Measurements from ENCODE around the gene NDST4. TPM values are rescaled to one million over a fixed set of nuclear protein-coding genes. Genes with fewer than 3 reads are reported as not detected.

NDST4 gene
- total RNA-seq, 1 experiment from 2014 or later = not detected

- Mint-ChIP-seq H3K4me3 (no peak overlapping the region), H3K4me1 (peaks cover 33 to 36% of the 10 kb centered on the region in 2 experiments), H3K27ac (peak overlapping the region in 2 of 3 experiments; percentile 20 to 66; a peak in 1 of 7 replicates), H3K9me3 (peaks cover 0 to 2% of the 10 kb centered on the region in 2 experiments; a peak in 1 of 5 replicates), H3K27me3 (ENCODE audit: low read depth) (no peaks in the 10 kb centered on the region), H3K36me3 (ENCODE audit: insufficient read depth in 1 of 3, low read depth in 3 of 3) (no peaks in the 10 kb centered on the region; a peak in 1 of 7 replicates)
- Histone ChIP-seq H2BK15ac (ENCODE audit: low read depth, low read length) (no peak overlapping the region), H3K4me1 (ENCODE audit: insufficient read depth, low read length) (peaks cover 5% of the 10 kb centered on the region; the same call in 1 of the 2 replicates), H3K23ac (ENCODE audit: insufficient read length, low read depth, low read length) (no peak overlapping the region), H3K4me2 (ENCODE audit: insufficient read depth, insufficient read length, low read length) (no peak overlapping the region), H4K8ac (replicated peaks; ENCODE audit: insufficient read length, low read depth, low read length) (no peak overlapping the region), H3K23me2 (ENCODE audit: insufficient read length, low read depth, low read length, poor library complexity, severe bottlenecking) (no peaks in the 10 kb centered on the region), H3K27ac (ENCODE audit: insufficient read length, low read depth, low read length) (no peak overlapping the region), H4K20me1 (ENCODE audit: control insufficient read depth, insufficient read depth, insufficient read length) (no peaks in the 10 kb centered on the region), H3K9ac (ENCODE audit: extremely low read depth, insufficient read length, low read length) (no peak overlapping the region), H3T11ph (ENCODE audit: low read length) (no peak overlapping the region), H2BK20ac (ENCODE audit: low read depth, low read length, poor library complexity, severe bottlenecking) (no peak overlapping the region), H3K56ac (ENCODE audit: insufficient read length, low read depth, low read length) (no peak overlapping the region), H3K14ac (ENCODE audit: insufficient read depth, low read length) (no peak overlapping the region), H3K9me3 (ENCODE audit: control insufficient read depth, low read depth, low read length) (no peaks in the 10 kb centered on the region), H2BK12ac (ENCODE audit: insufficient read length, low read depth, low read length) (no peak overlapping the region), H2BK120ac (ENCODE audit: low read depth, low read length, poor library complexity, severe bottlenecking) (no peak overlapping the region), H3K4ac (ENCODE audit: low read depth, low read length) (no peak overlapping the region), H2AK5ac (ENCODE audit: insufficient read length, low read length) (no peak overlapping the region), H3K18ac (ENCODE audit: insufficient read length, low read depth, low read length) (no peak overlapping the region), H2AFZ (ENCODE audit: low read length) (no peak overlapping the region), H4K91ac (ENCODE audit: insufficient read length, low read depth, low read length) (no peak overlapping the region), H3K27me3 (ENCODE audit: insufficient read depth, low read length) (no peaks in the 10 kb centered on the region), H3K79me2 (ENCODE audit: insufficient read depth, low read length) (no peaks in the 10 kb centered on the region), H3K79me1 (ENCODE audit: insufficient read depth, low read depth, low read length, poor library complexity, severe bottlenecking) (no peaks in the 10 kb centered on the region), H2BK5ac (ENCODE audit: insufficient read length, low read length) (no peak overlapping the region), H4K5ac (ENCODE audit: insufficient read length, low read depth, low read length) (no peak overlapping the region)
- WGBS (ENCODE audit: extremely low coverage, insufficient read length, low lambda C conversion rate) = no CpG with 5 or more reads among the region's 3 CpGs
- no peak for TF ChIP-seq CTCF (conservative IDR thresholded peaks at IDR 0.05)
- no peak for DNase-seq
Measured at GRCh38 chr4:114922592-114922933, 190.9 kb downstream of the NDST4 start.

All from H9 (cell line).